HepG2 (cell line): Measurements from ENCODE around the gene APRT. TPM values are rescaled to one million over a fixed set of nuclear protein-coding genes. Genes with fewer than 3 reads are reported as not detected.

Experiments used
- AGO2 ChIP-seq: fragments of 200-400 bp; formaldehyde crosslinking; optimal IDR thresholded peaks from 2 replicates; pipeline ENCODE3; 2017; ENCODE audit warnings: mild to moderate bottlenecking, low read depth, low read length, moderate library complexity
- CREM ChIP-seq, 2 experiments: sonication (generic) in 1 of 2; formaldehyde crosslinking in 1 of 2; IDR thresholded peaks; 2 replicates each; pipeline versions ENCODE4 v1.4.0 to v1.6.1; 2016 to 2020; ENCODE audit warnings: antibody characterized with exemption in 1 of 2, mild to moderate bottlenecking in 1 of 2, missing genetic modification reagents in 1 of 2
- ISL2 ChIP-seq: sonication (generic); formaldehyde crosslinking; IDR thresholded peaks from 2 replicates; pipeline ENCODE4 v1.5.0; 2020; ENCODE audit warnings: missing genetic modification reagents
- MYNN ChIP-seq: sonication (generic); formaldehyde crosslinking; IDR thresholded peaks from 2 replicates; pipeline ENCODE4 v1.4.0; 2020; ENCODE audit warnings: mild to moderate bottlenecking, low read depth, missing genetic modification reagents
- NCOA5 ChIP-seq: sonication (generic); formaldehyde crosslinking; IDR thresholded peaks from 2 replicates; pipeline ENCODE4 v1.4.0; 2020; ENCODE audit warnings: missing genetic modification reagents
- SMYD3 ChIP-seq: sonication (generic); formaldehyde crosslinking; IDR thresholded peaks from 2 replicates; pipeline ENCODE4 v1.8.1; 2023; ENCODE audit warnings: mild to moderate bottlenecking, missing genetic modification reagents
- SP5 ChIP-seq: IDR thresholded peaks from 2 replicates; pipeline ENCODE4 v1.6.1; 2016; ENCODE audit warnings: low read depth, borderline replicate concordance
- TAF15 ChIP-seq: fragments of 200-400 bp; formaldehyde crosslinking; IDR thresholded peaks from one replicate; pipeline ENCODE4 v1.6.1; 2018; ENCODE audit warnings: mild to moderate bottlenecking, low read depth, low read length; ENCODE audit not compliant: poor library complexity, severe bottlenecking
- ZNF484 ChIP-seq: sonication (generic); formaldehyde crosslinking; IDR thresholded peaks from 2 replicates; pipeline ENCODE4 v1.5.1; 2020; ENCODE audit warnings: mild to moderate bottlenecking, low read depth, missing genetic modification reagents, borderline replicate concordance
- ZNF607 ChIP-seq: sonication (generic); formaldehyde crosslinking; IDR thresholded peaks from 2 replicates; pipeline ENCODE4 v1.5.1; 2020; ENCODE audit warnings: missing genetic modification reagents, mild to moderate bottlenecking, borderline replicate concordance
- ZNF644 ChIP-seq: IDR thresholded peaks from 2 replicates; pipeline ENCODE4 v1.6.1; 2016; ENCODE audit warnings: low read depth
- ZSCAN12 ChIP-seq: sonication (generic); formaldehyde crosslinking; IDR thresholded peaks from 2 replicates; pipeline ENCODE4 v1.9.0; 2021; ENCODE audit warnings: mild to moderate bottlenecking, missing genetic modification reagents
- polyA plus RNA-seq, 8 experiments: library from polyadenylated mRNA; depleted of rRNA in 3 of 8; stranded (reverse) in 7 of 8; unstranded in 1 of 8; fragments of >200 nt; fragmentation: Illumina TruSeq in 4 of 8; extraction: Trizol in 4 of 8; gene quantifications; 2 replicates each; pipeline versions ENCODE4 v1.2.1 to v1.2.3, GENCODE V29; 2011 to 2016; ENCODE audit warnings: low read depth in 4 of 8, missing spikeins in 1 of 8, mixed read lengths in 1 of 8; ENCODE audit not compliant: insufficient read depth in 1 of 8
- total RNA-seq, 5 experiments: library from RNA; depleted of rRNA; stranded (reverse); fragments of >200 nt; fragmentation: Illumina TruSeq; extraction: Trizol; gene quantifications; 2 replicates each; pipeline ENCODE4 v1.2.3, GENCODE V29; 2016; ENCODE audit warnings: low read depth in 1 of 5
- TF ChIP-seq, protein P1 (sequence below): sonication (generic); formaldehyde crosslinking; IDR thresholded peaks from 2 replicates; pipeline ENCODE4 v1.5.0; 2020; ENCODE audit warnings: missing genetic modification reagents
- TF ChIP-seq, protein P2 (sequence below): IDR thresholded peaks from 2 replicates; pipeline ENCODE4 v1.6.1; 2016; ENCODE audit warnings: missing biosample characterization, missing genetic modification reagents, low read depth
- TF ChIP-seq, protein P3 (sequence below): sonication (generic); formaldehyde crosslinking; IDR thresholded peaks from 2 replicates; pipeline ENCODE4 v1.5.0; 2020; ENCODE audit warnings: missing genetic modification reagents, mild to moderate bottlenecking, borderline replicate concordance
- TF ChIP-seq, protein P4 (sequence below): sonication (generic); formaldehyde crosslinking; IDR thresholded peaks from 2 replicates; pipeline ENCODE4 v1.4.0; 2020; ENCODE audit warnings: low read depth, mild to moderate bottlenecking, missing genetic modification reagents
- TF ChIP-seq, protein P5 (sequence below): IDR thresholded peaks from 2 replicates; pipeline ENCODE4 v1.6.1; 2016; ENCODE audit warnings: low read depth, control low read depth
- TF ChIP-seq, protein P6 (sequence below): sonication (generic); formaldehyde crosslinking; IDR thresholded peaks from 2 replicates; pipeline ENCODE4 v1.5.0; 2020; ENCODE audit warnings: mild to moderate bottlenecking, missing genetic modification reagents, borderline replicate concordance

Gene APRT
- total and polyA plus RNA-seq, 2 of the 13 experiments (the other 11 are each of a cell fraction or from before 2014, with no cell fraction given) = 155 to 242 TPM

DNA sequence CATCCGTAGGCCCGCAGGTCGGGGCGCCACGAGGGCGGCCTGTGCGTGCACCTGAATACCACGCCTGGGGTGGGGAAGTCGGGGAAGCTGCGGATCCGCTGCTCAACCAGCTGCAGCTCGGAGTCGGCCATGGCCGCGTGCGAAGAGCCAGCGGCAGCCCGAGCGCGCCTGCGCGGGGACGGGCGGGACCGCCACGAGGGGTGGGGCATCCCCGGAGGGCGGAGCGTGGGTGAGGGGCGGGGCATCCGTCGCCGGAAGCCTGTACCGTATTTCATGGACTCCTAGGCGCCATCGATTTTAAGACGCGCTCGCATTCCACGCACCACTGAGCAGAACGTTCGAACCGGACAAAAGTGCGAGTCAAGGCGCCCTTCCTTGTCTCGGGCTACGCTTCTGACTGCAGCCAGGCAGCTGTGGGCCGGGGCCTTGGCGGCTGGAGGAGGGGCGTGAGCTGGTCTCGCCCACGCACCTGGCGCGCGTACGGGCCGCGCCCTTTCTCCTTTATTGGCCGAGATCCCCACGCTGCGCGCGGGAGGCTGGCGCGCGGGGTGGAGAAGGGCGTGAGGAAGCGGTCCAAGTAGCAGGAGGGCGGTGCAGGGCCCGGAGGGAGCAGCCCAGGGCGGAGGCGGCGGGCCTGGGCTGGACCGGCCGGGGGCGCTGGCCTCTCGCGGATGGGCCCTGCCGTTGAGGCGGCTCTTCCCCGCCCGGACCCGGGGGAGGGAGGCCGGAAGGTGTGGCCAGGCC is at the start of gene APRT (continued):
- TF ChIP-seq, protein P1, sequence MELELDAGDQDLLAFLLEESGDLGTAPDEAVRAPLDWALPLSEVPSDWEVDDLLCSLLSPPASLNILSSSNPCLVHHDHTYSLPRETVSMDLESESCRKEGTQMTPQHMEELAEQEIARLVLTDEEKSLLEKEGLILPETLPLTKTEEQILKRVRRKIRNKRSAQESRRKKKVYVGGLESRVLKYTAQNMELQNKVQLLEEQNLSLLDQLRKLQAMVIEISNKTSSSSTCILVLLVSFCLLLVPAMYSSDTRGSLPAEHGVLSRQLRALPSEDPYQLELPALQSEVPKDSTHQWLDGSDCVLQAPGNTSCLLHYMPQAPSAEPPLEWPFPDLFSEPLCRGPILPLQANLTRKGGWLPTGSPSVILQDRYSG = no peak; the same call in 1 of the 2 replicates
- TF ChIP-seq TAF15 (no peak), ZNF644 (CRISPR knock-in tag) (no peak), NCOA5 (CRISPR knock-in tag) (no peak), MYNN (CRISPR knock-in tag) (no peak), SP5 (no peak; the same call in none of the 2 replicates), AGO2 (peak; percentile 96), ZNF484 (CRISPR knock-in tag) (no peak), ZSCAN12 (0 out of 2 replicates have a peak, but pooled peaks have one; percentile 23), ISL2 (peak; percentile 61; the same call in 1 of the 2 replicates), ZNF607 (CRISPR knock-in tag) (peak; percentile 87; the same call in 1 of the 2 replicates), CREM (IDR thresholded peaks at IDR 0.05) (no peak), CREM (CRISPR knock-in tag; IDR thresholded peaks at IDR 0.05) (0 out of 2 replicates have a peak, but pooled peaks have one; percentile 8), SMYD3 (peak; percentile 79; the same call in 1 of the 2 replicates)
- TF ChIP-seq, protein P2, sequence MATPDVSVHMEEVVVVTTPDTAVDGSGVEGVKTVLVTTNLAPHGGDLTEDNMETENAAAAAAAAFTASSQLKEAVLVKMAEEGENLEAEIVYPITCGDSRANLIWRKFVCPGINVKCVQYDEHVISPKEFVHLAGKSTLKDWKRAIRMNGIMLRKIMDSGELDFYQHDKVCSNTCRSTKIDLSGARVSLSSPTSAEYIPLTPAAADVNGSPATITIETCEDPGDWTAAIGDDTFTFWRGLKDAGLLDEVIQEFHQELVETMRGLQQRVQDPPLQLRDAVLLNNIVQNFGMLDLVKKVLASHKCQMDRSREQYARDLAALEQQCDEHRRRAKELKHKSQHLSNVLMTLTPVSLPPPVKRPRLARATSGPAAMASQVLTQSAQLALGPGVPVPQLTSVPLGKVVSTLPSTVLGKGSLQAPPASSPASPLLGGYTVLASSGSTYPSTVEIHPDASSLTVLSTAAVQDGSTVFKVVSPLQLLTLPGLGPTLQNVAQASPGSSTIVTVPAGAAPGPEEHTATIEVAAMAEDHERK = no peak
- TF ChIP-seq, protein P3, sequence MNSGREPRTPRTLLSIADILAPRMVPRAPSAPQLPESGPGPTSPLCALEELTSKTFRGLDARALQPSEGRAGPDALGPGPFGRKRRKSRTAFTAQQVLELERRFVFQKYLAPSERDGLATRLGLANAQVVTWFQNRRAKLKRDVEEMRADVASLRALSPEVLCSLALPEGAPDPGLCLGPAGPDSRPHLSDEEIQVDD (CRISPR knock-in tag) = peak; percentile 26; the same call in 1 of the 2 replicates
- TF ChIP-seq, protein P4, sequence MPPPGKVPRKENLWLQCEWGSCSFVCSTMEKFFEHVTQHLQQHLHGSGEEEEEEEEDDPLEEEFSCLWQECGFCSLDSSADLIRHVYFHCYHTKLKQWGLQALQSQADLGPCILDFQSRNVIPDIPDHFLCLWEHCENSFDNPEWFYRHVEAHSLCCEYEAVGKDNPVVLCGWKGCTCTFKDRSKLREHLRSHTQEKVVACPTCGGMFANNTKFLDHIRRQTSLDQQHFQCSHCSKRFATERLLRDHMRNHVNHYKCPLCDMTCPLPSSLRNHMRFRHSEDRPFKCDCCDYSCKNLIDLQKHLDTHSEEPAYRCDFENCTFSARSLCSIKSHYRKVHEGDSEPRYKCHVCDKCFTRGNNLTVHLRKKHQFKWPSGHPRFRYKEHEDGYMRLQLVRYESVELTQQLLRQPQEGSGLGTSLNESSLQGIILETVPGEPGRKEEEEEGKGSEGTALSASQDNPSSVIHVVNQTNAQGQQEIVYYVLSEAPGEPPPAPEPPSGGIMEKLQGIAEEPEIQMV (CRISPR knock-in tag) = peak; percentile 63
- TF ChIP-seq, protein P5, sequence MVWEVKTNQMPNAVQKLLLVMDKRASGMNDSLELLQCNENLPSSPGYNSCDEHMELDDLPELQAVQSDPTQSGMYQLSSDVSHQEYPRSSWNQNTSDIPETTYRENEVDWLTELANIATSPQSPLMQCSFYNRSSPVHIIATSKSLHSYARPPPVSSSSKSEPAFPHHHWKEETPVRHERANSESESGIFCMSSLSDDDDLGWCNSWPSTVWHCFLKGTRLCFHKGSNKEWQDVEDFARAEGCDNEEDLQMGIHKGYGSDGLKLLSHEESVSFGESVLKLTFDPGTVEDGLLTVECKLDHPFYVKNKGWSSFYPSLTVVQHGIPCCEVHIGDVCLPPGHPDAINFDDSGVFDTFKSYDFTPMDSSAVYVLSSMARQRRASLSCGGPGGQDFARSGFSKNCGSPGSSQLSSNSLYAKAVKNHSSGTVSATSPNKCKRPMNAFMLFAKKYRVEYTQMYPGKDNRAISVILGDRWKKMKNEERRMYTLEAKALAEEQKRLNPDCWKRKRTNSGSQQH = 0 out of 2 replicates have a peak, but pooled peaks have one; percentile 9
- TF ChIP-seq, protein P6, sequence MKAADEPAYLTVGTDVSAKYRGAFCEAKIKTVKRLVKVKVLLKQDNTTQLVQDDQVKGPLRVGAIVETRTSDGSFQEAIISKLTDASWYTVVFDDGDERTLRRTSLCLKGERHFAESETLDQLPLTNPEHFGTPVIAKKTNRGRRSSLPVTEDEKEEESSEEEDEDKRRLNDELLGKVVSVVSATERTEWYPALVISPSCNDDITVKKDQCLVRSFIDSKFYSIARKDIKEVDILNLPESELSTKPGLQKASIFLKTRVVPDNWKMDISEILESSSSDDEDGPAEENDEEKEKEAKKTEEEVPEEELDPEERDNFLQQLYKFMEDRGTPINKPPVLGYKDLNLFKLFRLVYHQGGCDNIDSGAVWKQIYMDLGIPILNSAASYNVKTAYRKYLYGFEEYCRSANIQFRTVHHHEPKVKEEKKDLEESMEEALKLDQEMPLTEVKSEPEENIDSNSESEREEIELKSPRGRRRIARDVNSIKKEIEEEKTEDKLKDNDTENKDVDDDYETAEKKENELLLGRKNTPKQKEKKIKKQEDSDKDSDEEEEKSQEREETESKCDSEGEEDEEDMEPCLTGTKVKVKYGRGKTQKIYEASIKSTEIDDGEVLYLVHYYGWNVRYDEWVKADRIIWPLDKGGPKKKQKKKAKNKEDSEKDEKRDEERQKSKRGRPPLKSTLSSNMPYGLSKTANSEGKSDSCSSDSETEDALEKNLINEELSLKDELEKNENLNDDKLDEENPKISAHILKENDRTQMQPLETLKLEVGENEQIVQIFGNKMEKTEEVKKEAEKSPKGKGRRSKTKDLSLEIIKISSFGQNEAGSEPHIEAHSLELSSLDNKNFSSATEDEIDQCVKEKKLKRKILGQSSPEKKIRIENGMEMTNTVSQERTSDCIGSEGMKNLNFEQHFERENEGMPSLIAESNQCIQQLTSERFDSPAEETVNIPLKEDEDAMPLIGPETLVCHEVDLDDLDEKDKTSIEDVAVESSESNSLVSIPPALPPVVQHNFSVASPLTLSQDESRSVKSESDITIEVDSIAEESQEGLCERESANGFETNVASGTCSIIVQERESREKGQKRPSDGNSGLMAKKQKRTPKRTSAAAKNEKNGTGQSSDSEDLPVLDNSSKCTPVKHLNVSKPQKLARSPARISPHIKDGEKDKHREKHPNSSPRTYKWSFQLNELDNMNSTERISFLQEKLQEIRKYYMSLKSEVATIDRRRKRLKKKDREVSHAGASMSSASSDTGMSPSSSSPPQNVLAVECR (CRISPR knock-in tag) = peak; percentile 93
